Tibial artery (tissue), 4 donors: ENCODE measurements around the gene C6orf58.

Source experiments
- DNase-seq, 2 donors: peaks; one replicate each; pipeline ENCODE4 v3.0.0-alpha.2; 2019
- H3K27ac ChIP-seq, 2 donors: fragments of 200-600 bp; sonication (generic) in 1 of 2; 1 replicate in 1 of 2; 2 replicates in 1 of 2; pipeline ENCODE4 v1.5.1; 2018 to 2019; ENCODE audit warnings: mild to moderate bottlenecking in 1 of 2
- H3K27me3 ChIP-seq, 2 donors: fragments of 200-600 bp; sonication (generic) in 1 of 2; one replicate each; pipeline versions ENCODE4 v1.5.1 to v1.6.0; 2016 to 2019
- H3K36me3 ChIP-seq, 3 donors: fragments of 200-600 bp; sonication (generic) in 2 of 3; one replicate each; pipeline ENCODE4 v1.5.1; 2016 to 2019; ENCODE audit warnings: mild to moderate bottlenecking in 2 of 3
- H3K4me1 ChIP-seq, 4 donors: fragments of 200-600 bp; sonication (generic) in 2 of 4; 1 replicate in 3 of 4; 2 replicates in 1 of 4; pipeline ENCODE4 v1.5.1; 2016 to 2019
- H3K4me3 ChIP-seq, 2 donors: fragments of 200-600 bp; sonication (generic) in 1 of 2; 1 replicate in 1 of 2; 2 replicates in 1 of 2; pipeline ENCODE4 v1.5.1; 2018 to 2019; ENCODE audit warnings: mild to moderate bottlenecking in 2 of 2
- H3K9me3 ChIP-seq, 3 donors: fragments of 200-600 bp; sonication (generic) in 1 of 3; one replicate each; pipeline ENCODE4 v1.5.1; 2016 to 2019
- CTCF ChIP-seq, 2 experiments: fragments of 200-600 bp in 1 of 2; fragments of 450-650 bp in 1 of 2; IDR thresholded peaks; one replicate each; pipeline ENCODE4 v1.5.1; 2017 to 2019; ENCODE audit warnings: antibody characterized with exemption in 2 of 2, mild to moderate bottlenecking in 1 of 2, moderate library complexity in 1 of 2
- intact Hi-C: fragments of 100-400 bp; cut with DNase I; formaldehyde crosslinking; loops from one replicate; pipeline ENCODE4 v1.15.0; 2023; ENCODE audit warnings: low total_unique reads

C6orf58 gene

GRCh38 chr6:127582777-127583462, 5.9 kb downstream of the C6orf58 start:
- no peak for TF ChIP-seq CTCF (IDR thresholded peaks at IDR 0.05)
- DNase-seq = no peak
- Histone ChIP-seq H3K4me1 (no peaks in the 10 kb centered on the region), H3K27ac (no peak overlapping the region), H3K4me3 (no peak overlapping the region), H3K27me3 (no peaks in the 10 kb centered on the region), H3K9me3 (no peaks in the 10 kb centered on the region), H3K36me3 (no peaks in the 10 kb centered on the region)
- intact Hi-C loops = no loop called here

- Histone ChIP-seq H3K27ac (no peak overlapping the region), H3K4me1 (no peaks in the 10 kb centered on the region), H3K4me3 (no peak overlapping the region), H3K36me3 (no peaks in the 10 kb centered on the region), H3K27me3 (no peaks in the 10 kb centered on the region), H3K9me3 (no peaks in the 10 kb centered on the region)
- DNase-seq = no peak
- no peak for TF ChIP-seq CTCF (IDR thresholded peaks at IDR 0.05)
- intact Hi-C loops = no loop called here
Observed at GRCh38 chr6:127585123-127585522, 8.1 kb downstream of the C6orf58 start.

- no peak overlapping the region for H3K4me3 ChIP-seq
- TF ChIP-seq CTCF (IDR thresholded peaks at IDR 0.05) = no peak
- H3K27ac ChIP-seq = no peak overlapping the region
- H3K4me1 ChIP-seq = no peaks in the 10 kb centered on the region
- H3K9me3 ChIP-seq = no peaks in the 10 kb centered on the region
- intact Hi-C loops = no loop called here
- DNase-seq = no peak
- H3K27me3 ChIP-seq = no peaks in the 10 kb centered on the region
- no peaks in the 10 kb centered on the region for H3K36me3 ChIP-seq
Observed at GRCh38 chr6:127586372-127586771, 9.4 kb downstream of the C6orf58 start.

- Histone ChIP-seq H3K36me3 (no peaks in the 10 kb centered on the region), H3K27me3 (no peaks in the 10 kb centered on the region), H3K27ac (no peak overlapping the region), H3K9me3 (no peaks in the 10 kb centered on the region), H3K4me3 (no peak overlapping the region), H3K4me1 (no peaks in the 10 kb centered on the region)
- TF ChIP-seq CTCF (IDR thresholded peaks at IDR 0.05) = no peak
- DNase-seq = no peak
- intact Hi-C loops = no loop called here
Observed at GRCh38 chr6:127587875-127588274, 10.9 kb downstream of the C6orf58 start.

GRCh38 chr6:127589135-127589534, 12.2 kb downstream of the C6orf58 start:
- intact Hi-C loops = no loop called here
- no peak for TF ChIP-seq CTCF (IDR thresholded peaks at IDR 0.05)
- H3K4me1 ChIP-seq = no peaks in the 10 kb centered on the region
- H3K9me3 ChIP-seq = no peaks in the 10 kb centered on the region
- no peaks in the 10 kb centered on the region for H3K27me3 ChIP-seq
- no peaks in the 10 kb centered on the region for H3K36me3 ChIP-seq
- no peak overlapping the region for H3K27ac ChIP-seq
- H3K4me3 ChIP-seq = no peak overlapping the region
- no peak for DNase-seq

GRCh38 chr6:127590344-127590743, 13.4 kb downstream of the C6orf58 start:
- Histone ChIP-seq H3K36me3 (no peaks in the 10 kb centered on the region), H3K27me3 (no peaks in the 10 kb centered on the region), H3K27ac (no peak overlapping the region), H3K9me3 (no peaks in the 10 kb centered on the region), H3K4me1 (no peaks in the 10 kb centered on the region), H3K4me3 (no peak overlapping the region)
- TF ChIP-seq CTCF (IDR thresholded peaks at IDR 0.05) = no peak
- intact Hi-C loops = no loop called here
- DNase-seq = no peak
